SK-N-SH treated with all-trans-retinoic acid at 6 μM for 48 hours (cell line): ENCODE results near the gene LY6G6F.

ENCODE experiments used
- ARNTL ChIP-seq: fragments of 450-650 bp; formaldehyde crosslinking; IDR thresholded peaks from 2 replicates; pipeline ENCODE4 v1.5.0; 2020; ENCODE audit warnings: low read depth, mild to moderate bottlenecking, moderate library complexity, borderline replicate concordance
- BACH2 ChIP-seq: fragments of 250-450 bp; sonication (Bioruptor Pico); IDR thresholded peaks from 2 replicates; pipeline ENCODE4 v1.9.0; 2021; ENCODE audit warnings: mild to moderate bottlenecking, borderline replicate concordance
- CSDC2 ChIP-seq: fragments of 250-450 bp; sonication (Bioruptor Pico); IDR thresholded peaks from 2 replicates; pipeline ENCODE4 v1.5.0; 2020; ENCODE audit warnings: mild to moderate bottlenecking, moderate library complexity
- ESRRG ChIP-seq: fragments of 250-450 bp; sonication (Bioruptor Pico); IDR thresholded peaks from 2 replicates; pipeline ENCODE4 v1.6.1; 2021; ENCODE audit warnings: mild to moderate bottlenecking
- GLIS3 ChIP-seq: fragments of 250-450 bp; sonication (Bioruptor Pico); IDR thresholded peaks from 2 replicates; pipeline ENCODE4 v1.5.0; 2020; ENCODE audit warnings: mild to moderate bottlenecking, moderate library complexity
- RARB ChIP-seq: fragments of 250-450 bp; sonication (Bioruptor Pico); IDR thresholded peaks from 2 replicates; pipeline ENCODE4 v1.8.0; 2021; ENCODE audit warnings: mild to moderate bottlenecking, moderate library complexity
- ZFP30 ChIP-seq: fragments of 450-650 bp; formaldehyde crosslinking; IDR thresholded peaks from 2 replicates; pipeline ENCODE4 v1.5.0; 2022; ENCODE audit warnings: mild to moderate bottlenecking, moderate library complexity
- TF ChIP-seq, protein P1 (sequence below): fragments of 250-450 bp; sonication (Bioruptor Pico); IDR thresholded peaks from 2 replicates; pipeline ENCODE4 v1.5.1; 2021; ENCODE audit warnings: mild to moderate bottlenecking, moderate library complexity
- TF ChIP-seq, protein P2 (sequence below): fragments of 250-450 bp; sonication (Bioruptor Pico); IDR thresholded peaks from 2 replicates; pipeline ENCODE4 v1.8.0; 2021; ENCODE audit warnings: low read depth, mild to moderate bottlenecking, moderate library complexity, borderline replicate concordance

DNA sequence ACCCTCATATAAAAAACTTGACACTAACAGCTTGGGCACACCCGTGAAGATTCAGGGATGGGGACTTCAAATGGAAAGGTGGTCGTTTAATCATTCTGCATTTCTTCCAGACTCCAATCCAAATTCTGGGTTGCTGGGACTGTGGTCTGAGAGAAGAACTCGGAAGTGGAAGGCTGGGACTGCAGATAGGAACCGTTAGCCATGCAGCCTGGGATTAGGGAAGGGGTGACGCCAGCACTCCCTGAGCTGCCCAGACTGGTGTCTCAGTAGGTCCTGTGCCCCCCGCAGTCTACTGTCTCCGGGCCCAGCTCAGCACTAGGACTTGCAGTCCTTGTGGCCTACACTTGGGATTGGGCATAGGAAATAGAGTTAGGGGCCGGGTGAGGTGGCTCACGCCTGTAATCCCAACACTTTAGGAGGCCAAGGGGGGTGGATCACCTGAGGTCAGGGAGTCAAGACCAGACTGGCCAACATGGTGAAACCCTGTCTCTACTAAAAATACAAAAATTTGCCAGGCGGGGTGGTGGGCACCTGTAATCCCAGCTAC is 30.2 kb downstream of the LY6G6F start:
- TF ChIP-seq ARNTL (no peak), CSDC2 (CRISPR knock-in tag) (no peak), GLIS3 (CRISPR knock-in tag) (no peak), RARB (CRISPR knock-in tag) (no peak), ZFP30 (CRISPR knock-in tag) (no peak), BACH2 (CRISPR knock-in tag) (no peak), ESRRG (CRISPR knock-in tag) (no peak)
- TF ChIP-seq, protein P1, sequence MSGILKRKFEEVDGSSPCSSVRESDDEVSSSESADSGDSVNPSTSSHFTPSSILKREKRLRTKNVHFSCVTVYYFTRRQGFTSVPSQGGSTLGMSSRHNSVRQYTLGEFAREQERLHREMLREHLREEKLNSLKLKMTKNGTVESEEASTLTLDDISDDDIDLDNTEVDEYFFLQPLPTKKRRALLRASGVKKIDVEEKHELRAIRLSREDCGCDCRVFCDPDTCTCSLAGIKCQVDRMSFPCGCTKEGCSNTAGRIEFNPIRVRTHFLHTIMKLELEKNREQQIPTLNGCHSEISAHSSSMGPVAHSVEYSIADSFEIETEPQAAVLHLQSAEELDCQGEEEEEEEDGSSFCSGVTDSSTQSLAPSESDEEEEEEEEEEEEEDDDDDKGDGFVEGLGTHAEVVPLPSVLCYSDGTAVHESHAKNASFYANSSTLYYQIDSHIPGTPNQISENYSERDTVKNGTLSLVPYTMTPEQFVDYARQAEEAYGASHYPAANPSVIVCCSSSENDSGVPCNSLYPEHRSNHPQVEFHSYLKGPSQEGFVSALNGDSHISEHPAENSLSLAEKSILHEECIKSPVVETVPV (CRISPR knock-in tag): no peak
- TF ChIP-seq, protein P2, sequence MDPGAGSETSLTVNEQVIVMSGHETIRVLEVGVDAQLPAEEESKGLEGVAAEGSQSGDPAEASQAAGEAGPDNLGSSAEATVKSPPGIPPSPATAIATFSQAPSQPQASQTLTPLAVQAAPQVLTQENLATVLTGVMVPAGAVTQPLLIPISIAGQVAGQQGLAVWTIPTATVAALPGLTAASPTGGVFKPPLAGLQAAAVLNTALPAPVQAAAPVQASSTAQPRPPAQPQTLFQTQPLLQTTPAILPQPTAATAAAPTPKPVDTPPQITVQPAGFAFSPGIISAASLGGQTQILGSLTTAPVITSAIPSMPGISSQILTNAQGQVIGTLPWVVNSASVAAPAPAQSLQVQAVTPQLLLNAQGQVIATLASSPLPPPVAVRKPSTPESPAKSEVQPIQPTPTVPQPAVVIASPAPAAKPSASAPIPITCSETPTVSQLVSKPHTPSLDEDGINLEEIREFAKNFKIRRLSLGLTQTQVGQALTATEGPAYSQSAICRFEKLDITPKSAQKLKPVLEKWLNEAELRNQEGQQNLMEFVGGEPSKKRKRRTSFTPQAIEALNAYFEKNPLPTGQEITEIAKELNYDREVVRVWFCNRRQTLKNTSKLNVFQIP (CRISPR knock-in tag): no peak
